ENCODE data around the gene RMND5A.

The RMND5A gene

GRCh38 chr2:86782748-86783147 lies 62.7 kb downstream of the RMND5A start:
- no peaks in the 10 kb centered on the region for H3K36me3 ChIP-seq (ENCODE audit: insufficient read depth)
- no peaks in the 10 kb centered on the region for H3K4me1 ChIP-seq (ENCODE audit: low read depth, poor library complexity, severe bottlenecking)
- no peak overlapping the region for H2AFZ ChIP-seq (ENCODE audit: low read depth)
- no peak overlapping the region for H3K4me2 ChIP-seq
- no peak overlapping the region for H3K4me3 ChIP-seq (IDR thresholded peaks at IDR 0.05; ENCODE audit: insufficient read depth, low read depth, low read length)
- no peak for TF ChIP-seq CTCF (conservative IDR thresholded peaks at IDR 0.05; ENCODE audit: low read depth, low read length)
- no peaks in the 10 kb centered on the region for H3K27me3 ChIP-seq (ENCODE audit: insufficient read depth, low read depth)
- H3K9ac ChIP-seq: no peak overlapping the region
- no peaks in the 10 kb centered on the region for H4K20me1 ChIP-seq (ENCODE audit: insufficient read depth)
- H3K79me2 ChIP-seq (ENCODE audit: insufficient read depth, low read depth): no peaks in the 10 kb centered on the region
- H3K27ac ChIP-seq: no peak overlapping the region

- Histone ChIP-seq H3K36me3 (ENCODE audit: insufficient read depth) (no peaks in the 10 kb centered on the region), H3K4me3 (IDR thresholded peaks at IDR 0.05; ENCODE audit: insufficient read depth, low read depth, low read length) (no peak overlapping the region), H3K27ac (no peak overlapping the region), H3K79me2 (ENCODE audit: insufficient read depth, low read depth) (no peaks in the 10 kb centered on the region), H4K20me1 (ENCODE audit: insufficient read depth) (no peaks in the 10 kb centered on the region), H3K4me1 (ENCODE audit: low read depth, poor library complexity, severe bottlenecking) (no peaks in the 10 kb centered on the region), H3K27me3 (ENCODE audit: insufficient read depth, low read depth) (no peaks in the 10 kb centered on the region), H3K9ac (no peak overlapping the region), H2AFZ (ENCODE audit: low read depth) (no peak overlapping the region), H3K4me2 (no peak overlapping the region)
- no peak for TF ChIP-seq CTCF (conservative IDR thresholded peaks at IDR 0.05; ENCODE audit: low read depth, low read length)
Measured at GRCh38 chr2:86783615-86784339, 63.7 kb downstream of the RMND5A start.

- Histone ChIP-seq H3K9ac (no peak overlapping the region), H3K4me2 (no peak overlapping the region), H3K36me3 (ENCODE audit: insufficient read depth) (no peaks in the 10 kb centered on the region), H3K4me3 (IDR thresholded peaks at IDR 0.05; ENCODE audit: insufficient read depth, low read depth, low read length) (no peak overlapping the region), H3K27ac (no peak overlapping the region), H3K4me1 (ENCODE audit: low read depth, poor library complexity, severe bottlenecking) (no peaks in the 10 kb centered on the region), H3K27me3 (ENCODE audit: insufficient read depth, low read depth) (no peaks in the 10 kb centered on the region), H3K79me2 (ENCODE audit: insufficient read depth, low read depth) (no peaks in the 10 kb centered on the region), H4K20me1 (ENCODE audit: insufficient read depth) (no peaks in the 10 kb centered on the region), H2AFZ (ENCODE audit: low read depth) (no peak overlapping the region)
- no peak for TF ChIP-seq CTCF (conservative IDR thresholded peaks at IDR 0.05; ENCODE audit: low read depth, low read length)
Measured at GRCh38 chr2:86785456-86785855, 65.4 kb downstream of the RMND5A start.

GRCh38 chr2:86786001-86786536 lies 66.0 kb downstream of the RMND5A start:
- TF ChIP-seq CTCF (conservative IDR thresholded peaks at IDR 0.05; ENCODE audit: low read depth, low read length): no peak
- H3K9ac ChIP-seq: no peak overlapping the region
- no peak overlapping the region for H3K4me2 ChIP-seq
- H3K27me3 ChIP-seq (ENCODE audit: insufficient read depth, low read depth): no peaks in the 10 kb centered on the region
- H3K36me3 ChIP-seq (ENCODE audit: insufficient read depth): no peaks in the 10 kb centered on the region
- no peaks in the 10 kb centered on the region for H3K4me1 ChIP-seq (ENCODE audit: low read depth, poor library complexity, severe bottlenecking)
- no peak overlapping the region for H2AFZ ChIP-seq (ENCODE audit: low read depth)
- no peaks in the 10 kb centered on the region for H4K20me1 ChIP-seq (ENCODE audit: insufficient read depth)
- H3K79me2 ChIP-seq (ENCODE audit: insufficient read depth, low read depth): no peaks in the 10 kb centered on the region
- no peak overlapping the region for H3K27ac ChIP-seq
- H3K4me3 ChIP-seq (IDR thresholded peaks at IDR 0.05; ENCODE audit: insufficient read depth, low read depth, low read length): no peak overlapping the region
